B cell (primary cell): ENCODE results near the gene HAGHL. TPM values are rescaled to one million over a fixed set of nuclear protein-coding genes. Genes with fewer than 3 reads are reported as not detected.

ENCODE experiments used
- ATAC-seq: fragments of 200-7000 bp; cut with Tn5 transposase; one replicate; pipeline ENCODE4 v1.10.0; 2021; ENCODE audit warnings: low read depth, mild to moderate bottlenecking, moderate number of reproducible peaks, moderate library complexity
- CTCF ChIA-PET: fragments of 350-600 bp; sonication (Branson Sonifier 250); formaldehyde crosslinking; loops from one replicate; lab custom pipeline; 2021; ENCODE audit warnings: antibody characterized with exemption, inconsistent platforms; lab: Charles Lee
- POLR2A ChIA-PET: fragments of 350-600 bp; sonication (Branson Sonifier 250); formaldehyde crosslinking; loops from one replicate; lab custom pipeline; 2021; ENCODE audit warnings: antibody characterized with exemption; lab: Charles Lee
- DNase-seq: peaks from one replicate; pipeline ENCODE4 v3.0.0; 2013
- H2AFZ ChIP-seq: 2 replicates; pipeline ENCODE4 v1.6.1; 2012; ENCODE audit warnings: mild to moderate bottlenecking, low read depth, low read length; ENCODE audit not compliant: insufficient read depth, poor library complexity, severe bottlenecking
- H3K27ac ChIP-seq, 2 donors: 1 replicate in 1 of 2; 2 replicates in 1 of 2; pipeline ENCODE4 v1.5.1; 2012 to 2013; ENCODE audit warnings: low read length in 2 of 2, mild to moderate bottlenecking in 2 of 2, moderate library complexity in 1 of 2
- H3K27me3 ChIP-seq, 4 experiments: fragments of 200-600 bp in 1 of 4; sonication (generic) in 1 of 4; replicated peaks in 1 of 4; 1 replicate in 2 of 4; 2 replicates in 2 of 4; pipeline versions ENCODE4 v1.6.1 to v1.7.0; 2013 to 2016; ENCODE audit warnings: low read length in 3 of 4, mild to moderate bottlenecking in 2 of 4, mixed read lengths in 1 of 4, moderate library complexity in 1 of 4; ENCODE audit not compliant: insufficient read depth in 4 of 4, control insufficient read depth in 3 of 4; ENCODE audit errors: control extremely low read depth in 1 of 4
- H3K36me3 ChIP-seq, 2 experiments: replicated peaks in 1 of 2; 1 replicate in 1 of 2; 2 replicates in 1 of 2; pipeline versions ENCODE4 v1.6.1 to v1.7.1; 2013; ENCODE audit warnings: low read length in 1 of 2; ENCODE audit not compliant: insufficient read depth in 2 of 2, control insufficient read depth in 1 of 2; ENCODE audit errors: control extremely low read depth in 1 of 2, extremely low read depth in 1 of 2
- H3K4me1 ChIP-seq, 2 donors: fragments of 200-600 bp in 1 of 2; sonication (generic) in 1 of 2; 1 replicate in 1 of 2; 2 replicates in 1 of 2; pipeline versions ENCODE4 v1.5.1 to v1.6.1; 2013 to 2017; ENCODE audit warnings: low read length in 2 of 2; ENCODE audit not compliant: control insufficient read depth in 2 of 2, insufficient read depth in 2 of 2
- H3K4me2 ChIP-seq: replicated peaks from 2 replicates; pipeline ENCODE3; 2012; ENCODE audit warnings: mild to moderate bottlenecking, low read depth, low read length; ENCODE audit not compliant: poor library complexity, severe bottlenecking
- H3K4me3 ChIP-seq, 5 experiments: fragments of 200-600 bp in 1 of 5; sonication (generic) in 1 of 5; 1 replicate in 3 of 5; 2 replicates in 2 of 5; pipeline versions ENCODE4 v1.5.1 to v1.7.0; 2011 to 2016; ENCODE audit warnings: low read length in 4 of 5, mild to moderate bottlenecking in 4 of 5, low read depth in 2 of 5, control low read depth in 1 of 5, moderate library complexity in 1 of 5; ENCODE audit not compliant: insufficient read depth in 1 of 5; ENCODE audit errors: control extremely low read depth in 1 of 5, extremely low read depth in 1 of 5
- H3K79me2 ChIP-seq: fragments of 200-600 bp; sonication (generic); one replicate; pipeline ENCODE4 v1.6.0; 2016; ENCODE audit warnings: low read length; ENCODE audit not compliant: control insufficient read depth, insufficient read depth
- H3K9ac ChIP-seq: fragments of 200-600 bp; sonication (generic); 2 replicates; pipeline ENCODE4 v1.6.1; 2017; ENCODE audit warnings: mild to moderate bottlenecking, low read length, moderate library complexity
- H3K9me3 ChIP-seq, 3 donors: one replicate each; pipeline versions ENCODE4 v1.6.1 to v1.7.1; 2013; ENCODE audit warnings: low read length in 2 of 3; ENCODE audit not compliant: control insufficient read depth in 2 of 3, insufficient read depth in 1 of 3; ENCODE audit errors: control extremely low read depth in 1 of 3
- H4K20me1 ChIP-seq: 2 replicates; pipeline ENCODE4 v1.6.0; 2012; ENCODE audit warnings: mild to moderate bottlenecking, low read length; ENCODE audit not compliant: insufficient read depth, control insufficient read depth, poor library complexity, severe bottlenecking
- H3K27ac Mint-ChIP-seq: one replicate; pipeline ENCODE4 v1.8.0; 2021; ENCODE audit warnings: mixed read lengths
- H3K27me3 Mint-ChIP-seq: one replicate; pipeline ENCODE4 v1.8.0; 2021; ENCODE audit warnings: mixed read lengths
- H3K4me1 Mint-ChIP-seq: one replicate; pipeline ENCODE4 v1.8.0; 2021; ENCODE audit warnings: mixed read lengths
- H3K4me3 Mint-ChIP-seq: one replicate; pipeline ENCODE4 v1.8.0; 2021; ENCODE audit warnings: mixed read lengths
- H3K9me3 Mint-ChIP-seq: one replicate; pipeline ENCODE4 v1.8.0; 2022; ENCODE audit warnings: mixed read lengths; ENCODE audit not compliant: insufficient read depth
- CTCF ChIP-seq: fragments of 200-600 bp; IDR thresholded peaks from one replicate; pipeline ENCODE4 v1.8.0; 2022; ENCODE audit warnings: antibody characterized with exemption, mild to moderate bottlenecking
- EZH2 ChIP-seq: IDR thresholded peaks from 2 replicates; pipeline ENCODE4 v1.6.1; 2012; ENCODE audit warnings: borderline replicate concordance, low read depth, mild to moderate bottlenecking, moderate library complexity, low read length; ENCODE audit not compliant: insufficient read depth, poor library complexity, severe bottlenecking
- WGBS: methylation state at CpG from one replicate; pipeline ENCODE4 v1.1.5; 2013; ENCODE audit warnings: missing lambda C conversion rate; ENCODE audit not compliant: insufficient coverage; 5-methylcytosine and 5-hydroxymethylcytosine counted together
- intact Hi-C: fragments of 100-400 bp; cut with micrococcal nuclease; formaldehyde crosslinking; loops from one replicate; pipeline ENCODE4 v1.10.0; 2022
- polyA plus RNA-seq: library from polyadenylated mRNA; depleted of rRNA; stranded (reverse); fragments of >200 nt; gene quantifications from 2 replicates; pipeline ENCODE4 v1.2.3, GENCODE V29; 2012
- total RNA-seq, 2 donors: library from RNA; stranded (reverse); fragments of 120-200 nt in 1 of 2; gene quantifications; 1 replicate in 1 of 2; 2 replicates in 1 of 2; pipeline versions ENCODE4 v1.2.3 to v1.2.4, GENCODE V29; 2013 to 2022

HAGHL gene
- total and polyA plus RNA-seq, 2 donors (not counting 1 experiment from before 2014, with no cell fraction given), result 32.3 to 87.1 TPM

DNA sequence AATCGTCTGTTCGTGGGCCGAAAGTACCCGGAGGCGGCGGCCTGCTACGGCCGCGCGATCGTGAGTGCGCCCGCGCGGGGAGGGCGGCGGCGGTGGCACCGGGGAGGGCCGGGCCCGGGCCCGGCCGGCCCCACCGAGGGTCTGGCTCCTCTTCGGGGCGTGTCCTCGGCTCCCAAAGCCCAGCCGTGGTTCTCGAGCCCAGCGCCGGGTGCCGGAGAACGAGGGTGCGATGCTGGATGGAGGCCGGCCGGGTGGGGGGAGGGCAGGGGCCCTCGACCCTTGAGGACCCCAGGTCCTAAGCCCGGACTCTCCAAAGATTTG lies 46.3 kb upstream of the HAGHL start:
- H3K27ac Mint-ChIP-seq, result peak overlapping the region; percentile 65
- Histone ChIP-seq H3K79me2 (peaks cover 32% of the 10 kb centered on the region), H3K27ac (peak overlapping the region in 1 of 2 donors; percentile 81), H3K27me3 (peaks cover 0 to 15% (median 6%) of the 10 kb centered on the region in 4 experiments), H3K4me2 (peak overlapping the region; percentile 99), H3K4me3 (peak overlapping the region; percentile 22 to 84 (median 65)), H3K9me3 (peaks cover 0 to 7% (median 0%) of the 10 kb centered on the region in 3 donors), H4K20me1 (peaks cover 31% of the 10 kb centered on the region), H2AFZ (peak overlapping the region; percentile 85), H3K36me3 (peaks cover 0 to 17% of the 10 kb centered on the region in 2 experiments), H3K4me1 (peaks cover 28 to 65% of the 10 kb centered on the region in 2 donors), H3K9ac (peak overlapping the region; percentile 67)
- POLR2A ChIA-PET, result interaction anchor here (0.8 to 1.1 kb wide), 2 partner anchors 10 to 154 kb away, joined by 3 to 6 read pairs; partner anchors contain the start of gene WDR24
- H3K9me3 Mint-ChIP-seq, result no peaks in the 10 kb centered on the region
- ATAC-seq (no peak), DNase-seq (no peak)
- peaks cover 38% of the 10 kb centered on the region for H3K4me1 Mint-ChIP-seq
- H3K27me3 Mint-ChIP-seq, result no peaks in the 10 kb centered on the region
- intact Hi-C loops, result loop anchor here (5.0 kb wide), 1 partner anchor 42 kb away; the partner anchor contains the start of gene ANTKMT
- CTCF ChIA-PET, result interaction anchor here (0.8 to 1.4 kb wide), 2 partner anchors 10 to 13 kb away, joined by 3 to 7 read pairs; partner anchors contain the start of genes RHOT2 and WDR24
- TF ChIP-seq CTCF (no peak), EZH2 (no peak)
- H3K4me3 Mint-ChIP-seq, result peak overlapping the region; percentile 89
- under 1% methylated on average over 38 of the region's 38 CpGs for WGBS
